GM10847 (cell line): Measurements from ENCODE around the gene KLRC2.

Source experiments
- POLR2A ChIP-seq: IDR thresholded peaks from 2 replicates; pipeline ENCODE4 v1.6.1; 2011; ENCODE audit not compliant: insufficient read length; ENCODE audit errors: extremely low read depth

KLRC2 gene

DNA sequence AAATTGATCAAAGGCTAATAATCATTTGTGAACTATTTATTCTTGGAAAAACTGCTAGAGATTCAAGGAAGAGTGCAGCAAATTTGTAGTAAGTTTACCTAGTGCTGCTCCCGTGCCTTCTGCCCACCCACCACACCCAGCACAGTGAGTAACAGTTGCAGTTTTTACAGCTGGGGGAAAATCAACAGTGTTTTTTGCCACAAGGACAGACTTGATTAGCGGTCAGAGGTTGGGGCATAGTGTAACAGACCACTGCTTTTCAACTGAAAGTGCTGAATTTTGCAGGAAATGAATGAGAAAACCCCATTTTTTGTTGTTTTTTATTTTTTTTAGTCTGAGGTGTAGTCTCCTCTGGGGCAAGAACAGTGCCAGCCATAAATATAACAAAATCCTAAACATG, 38.5 kb downstream of the KLRC2 start:
- TF ChIP-seq POLR2A = no peak

DNA sequence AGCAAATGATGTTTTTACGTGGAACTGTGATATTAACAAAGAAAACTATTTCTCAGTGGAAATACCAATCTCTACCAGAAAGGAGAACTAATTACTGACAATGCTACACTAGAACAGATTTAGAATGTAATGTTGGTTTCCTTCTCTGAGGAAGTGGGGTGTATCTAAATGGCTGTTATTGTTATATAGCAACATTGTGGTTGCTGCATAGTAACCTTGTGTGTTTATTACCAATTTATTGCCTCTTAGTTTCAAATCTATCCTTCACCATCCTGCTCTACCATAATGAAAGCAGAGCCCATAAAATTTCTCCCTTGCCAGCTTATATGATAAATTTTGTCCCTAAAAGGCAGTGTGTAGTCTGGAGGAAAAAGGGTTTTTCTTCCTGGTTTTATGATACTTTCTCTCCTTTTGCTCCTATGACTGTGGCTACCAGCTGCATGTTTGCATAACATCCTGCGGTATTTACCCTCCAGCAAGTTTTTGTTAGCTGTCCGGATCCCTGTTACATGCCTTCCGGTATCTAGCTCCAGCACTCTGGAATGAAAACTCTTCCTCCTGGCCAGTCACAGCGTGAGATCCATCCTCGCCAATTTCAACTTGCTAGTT, 40.3 kb downstream of the KLRC2 start:
- no peak for TF ChIP-seq POLR2A

DNA sequence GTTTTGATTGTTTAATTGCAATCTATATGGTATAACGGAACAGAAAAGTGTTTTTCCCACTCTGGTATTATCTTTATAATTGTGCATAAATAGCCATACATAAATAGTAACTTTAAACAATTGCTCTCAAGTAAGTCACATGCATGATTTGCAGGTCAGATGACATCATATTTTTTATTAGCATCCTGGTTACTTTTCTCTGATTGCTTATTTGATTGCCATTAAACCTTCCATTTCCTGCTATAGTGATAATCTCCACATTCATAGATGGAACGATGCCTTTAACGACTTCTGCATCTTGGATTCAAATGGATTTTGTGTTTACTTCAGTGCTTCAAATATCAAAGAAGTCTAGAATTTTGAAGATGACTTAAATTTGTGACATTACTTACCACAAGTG, 42.5 kb downstream of the KLRC2 start:
- no peak for TF ChIP-seq POLR2A

DNA sequence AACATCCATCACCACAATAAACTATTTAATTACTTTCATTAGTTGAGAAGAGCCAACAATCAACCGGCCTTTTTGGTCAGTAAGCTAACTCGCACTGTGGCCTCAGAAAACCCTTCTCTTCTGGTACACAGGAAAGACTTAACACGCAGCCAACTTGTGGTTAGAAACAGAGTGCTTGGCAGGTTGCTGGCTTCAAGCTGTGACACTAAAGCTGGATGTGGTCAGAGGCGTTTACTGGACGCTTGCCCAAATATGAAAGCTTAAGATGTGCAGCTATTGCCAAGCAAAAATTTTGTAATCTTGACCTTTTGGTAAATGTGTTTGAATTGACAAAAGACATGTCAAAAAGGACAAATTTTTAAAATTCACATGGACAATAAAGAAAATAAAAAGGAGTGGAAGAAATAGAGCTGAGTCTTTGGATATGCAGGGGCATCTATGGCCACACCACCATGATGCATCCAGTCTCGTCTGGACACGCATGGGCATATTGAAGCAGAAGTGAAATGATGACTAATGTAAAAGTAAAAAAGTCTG, 43.3 kb downstream of the KLRC2 start:
- no peak for TF ChIP-seq POLR2A

DNA sequence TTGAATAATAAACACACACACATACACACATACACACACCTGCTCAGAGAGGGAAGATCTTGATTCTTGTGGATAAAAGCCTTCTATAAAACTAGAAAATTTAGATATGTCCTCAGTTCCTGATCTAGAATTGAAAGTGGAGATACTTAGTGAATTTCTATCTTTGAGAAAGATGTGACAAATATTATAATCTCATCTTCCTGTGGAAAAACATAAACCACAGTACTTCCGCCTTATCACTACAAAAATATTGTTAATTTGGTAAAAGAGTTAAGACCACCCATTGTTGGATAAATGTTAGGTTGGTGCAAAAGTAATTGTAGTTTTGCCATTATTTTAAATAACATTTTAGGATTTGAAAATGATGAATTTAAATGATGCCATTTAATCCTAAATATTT, 45.9 kb downstream of the KLRC2 start, which contains the start of gene KLRK1:
Gene KLRK1, minus strand, starts transcription at position 138 of the 400 bp plus-strand sequence. CDS start 1,231 bp downstream, outside the sequence.
- no peak for TF ChIP-seq POLR2A

DNA sequence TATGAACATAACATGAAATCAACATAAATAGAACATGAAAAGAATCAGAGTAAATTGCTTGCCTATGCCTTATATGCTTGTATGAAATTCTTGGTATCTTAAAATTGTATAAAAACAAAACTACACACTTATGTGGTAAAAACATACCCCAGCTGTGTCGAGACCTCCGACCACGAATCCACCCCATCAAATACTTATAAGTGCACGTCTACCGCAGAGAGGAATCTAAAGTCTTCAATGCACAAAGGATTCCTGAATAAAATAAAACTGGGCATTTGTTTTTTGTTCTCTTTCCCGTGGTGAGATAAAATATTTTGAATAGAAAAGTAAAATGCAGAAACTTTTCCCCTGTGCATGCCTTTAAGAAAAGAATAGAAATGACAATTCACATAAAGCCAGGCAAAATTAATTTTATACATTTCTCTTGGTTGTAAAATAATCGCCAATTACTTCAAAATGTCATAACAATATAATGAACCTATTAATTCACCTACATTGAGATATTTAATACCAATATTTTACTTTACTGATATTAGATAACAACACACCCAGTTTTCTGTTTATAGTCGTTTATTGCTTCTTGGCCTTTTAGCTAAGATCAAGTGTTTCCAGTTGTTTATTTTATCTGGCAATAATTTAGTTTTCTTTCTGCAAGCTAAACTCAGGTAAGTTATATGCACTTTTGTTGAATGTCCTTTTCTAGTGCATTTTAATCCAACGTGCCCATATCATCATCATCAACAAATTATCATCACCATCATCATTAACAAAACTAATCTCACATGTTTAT, 47.0 kb downstream of the KLRC2 start:
- TF ChIP-seq POLR2A = no peak

DNA sequence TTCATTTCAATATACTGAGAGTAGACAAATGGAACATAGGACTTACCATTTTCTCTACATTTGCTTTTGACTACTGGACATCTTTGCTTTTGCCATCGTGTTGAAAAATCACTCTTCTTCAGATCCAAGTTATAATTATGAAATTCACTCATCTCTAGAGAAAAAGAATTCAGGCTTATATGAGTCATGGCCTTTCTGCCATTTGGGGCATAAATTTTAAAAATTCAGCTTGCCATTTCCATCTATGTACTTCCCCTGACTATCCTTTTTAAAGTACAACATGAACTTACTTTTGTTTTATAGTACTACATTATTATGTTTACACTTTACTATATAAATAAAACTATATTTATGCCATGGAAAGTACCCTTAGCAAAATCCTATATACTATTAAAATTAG, 49.0 kb downstream of the KLRC2 start:
- no peak for TF ChIP-seq POLR2A

DNA sequence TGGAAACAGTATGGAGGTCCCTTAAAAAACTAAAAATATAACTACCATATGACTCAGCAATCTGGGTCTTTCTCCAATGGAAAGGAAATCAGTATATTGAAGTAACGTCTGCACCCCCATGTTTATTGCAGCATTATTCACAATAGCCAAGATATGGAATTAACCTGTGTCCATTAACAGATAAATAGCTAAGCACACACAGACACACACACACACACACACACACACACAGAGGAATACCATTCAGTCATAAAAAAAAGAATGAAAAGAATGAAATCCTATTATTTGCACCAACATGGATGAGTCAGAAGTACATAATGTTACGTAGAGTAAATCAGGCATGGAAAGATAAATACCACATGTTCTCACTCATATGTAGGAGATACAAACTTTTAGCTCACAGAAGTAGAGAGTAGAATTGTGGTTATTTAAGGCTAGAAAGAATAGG, 50.6 kb downstream of the KLRC2 start:
- no peak for TF ChIP-seq POLR2A

DNA sequence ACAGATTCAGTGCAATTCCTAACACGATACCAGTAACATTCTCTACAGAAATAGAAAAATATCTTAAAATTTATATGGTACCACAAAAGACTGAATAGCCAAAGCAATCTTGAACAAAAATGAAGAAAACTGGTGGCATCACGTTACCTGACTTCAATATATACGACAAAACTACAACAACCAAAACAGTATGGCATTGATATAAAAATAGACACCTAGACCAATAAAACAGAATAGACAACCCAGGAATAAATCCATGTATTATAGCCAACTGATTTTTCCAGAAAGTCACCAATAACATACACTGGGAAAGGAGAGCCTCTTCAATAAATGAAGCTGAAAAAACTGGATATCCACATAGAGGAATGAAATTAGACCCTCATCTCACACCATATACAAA, 51.6 kb downstream of the KLRC2 start:
- TF ChIP-seq POLR2A = no peak

DNA sequence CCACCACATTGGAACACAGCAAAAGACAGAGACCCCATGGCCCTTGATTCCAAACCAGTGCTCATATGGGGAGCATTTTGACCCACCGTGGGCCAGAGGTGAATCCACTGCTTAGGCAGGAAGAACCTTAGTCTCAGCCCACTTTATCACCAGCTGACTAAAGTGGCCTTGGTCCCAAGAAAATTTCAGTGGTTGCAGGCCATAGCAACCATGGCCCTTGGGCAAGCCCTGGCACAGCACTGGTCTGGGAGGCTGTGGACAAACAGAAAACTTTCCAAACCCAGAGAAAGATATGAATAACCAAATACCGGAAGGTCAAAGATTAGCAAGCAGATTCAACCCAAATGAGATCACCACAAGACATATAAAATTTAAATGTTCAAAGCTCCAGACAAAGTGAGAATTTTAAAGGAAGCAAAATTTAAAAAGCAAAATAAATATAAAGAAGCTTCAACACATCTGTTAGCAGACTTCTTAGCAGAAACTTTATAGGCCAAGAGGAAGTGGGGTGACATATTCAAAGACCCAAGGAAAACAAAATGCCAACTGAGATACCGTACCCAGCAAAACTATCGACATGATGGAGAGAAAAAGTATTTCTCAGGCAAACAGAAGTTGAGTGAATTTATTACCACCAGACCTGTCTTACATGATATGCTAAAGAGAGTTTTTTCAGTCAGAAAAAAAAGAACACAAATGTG, 53.7 kb downstream of the KLRC2 start:
- no peak for TF ChIP-seq POLR2A
